IMR-90 (cell line): Measurements from ENCODE around the gene MZF1. TPM values are rescaled to one million over a fixed set of nuclear protein-coding genes. Genes with fewer than 3 reads are reported as not detected.

Source experiments
- ATAC-seq: fragments of 200-7000 bp; cut with Tn5 transposase; 2 replicates; pipeline ENCODE4 v1.9.1; 2020; ENCODE audit warnings: low read depth, mild to moderate bottlenecking, moderate library complexity
- BruUV-seq: library from RNA; stranded (reverse); fragments of 400-500 nt; replicated peaks from 2 replicates; lab custom pipeline; 2021; lab: Mats Ljungman, UMichigan
- CTCF ChIA-PET: fragments of 300-600 bp; formaldehyde crosslinking; extraction: SDS; loops from one replicate; lab custom pipeline; 2021; ENCODE audit warnings: antibody characterized with exemption; lab: Yijun Ruan, JAX
- POLR2A ChIA-PET: fragments of 300-600 bp; sonication (Branson Sonifier 250); formaldehyde crosslinking; loops from one replicate; lab custom pipeline; 2022; ENCODE audit warnings: antibody characterized with exemption; ENCODE audit not compliant: unreplicated experiment; lab: Charles Lee
- DNase-seq: peaks from one replicate; pipeline ENCODE4 v3.0.0; 2013
- H2AFZ ChIP-seq: replicated peaks from 2 replicates; pipeline ENCODE3; 2013; ENCODE audit warnings: low read length, mild to moderate bottlenecking; ENCODE audit not compliant: poor library complexity
- H2AK5ac ChIP-seq: 2 replicates; pipeline ENCODE4 v1.6.1; 2013; ENCODE audit warnings: low read depth, low read length, inconsistent platforms
- H2AK9ac ChIP-seq: replicated peaks from 2 replicates; pipeline ENCODE3; 2013; ENCODE audit warnings: mild to moderate bottlenecking, low read depth, low read length, moderate library complexity; ENCODE audit not compliant: poor library complexity
- H2BK120ac ChIP-seq: 2 replicates; pipeline ENCODE4 v1.6.1; 2013; ENCODE audit warnings: low read depth, low read length, inconsistent platforms
- H2BK15ac ChIP-seq: 3 replicates; pipeline ENCODE4 v1.6.1; 2013; ENCODE audit warnings: low read depth, low read length, inconsistent platforms
- H2BK20ac ChIP-seq: 2 replicates; pipeline ENCODE4 v1.6.1; 2013; ENCODE audit warnings: low read depth, mild to moderate bottlenecking, inconsistent platforms, low read length, moderate library complexity
- H2BK5ac ChIP-seq: 2 replicates; pipeline ENCODE4 v1.6.1; 2013; ENCODE audit warnings: mild to moderate bottlenecking, low read depth, low read length, inconsistent platforms; ENCODE audit not compliant: poor library complexity, severe bottlenecking
- H3K14ac ChIP-seq: replicated peaks from 2 replicates; pipeline ENCODE4 v1.6.1; 2013; ENCODE audit warnings: low read depth, low read length, inconsistent platforms
- H3K18ac ChIP-seq: 2 replicates; pipeline ENCODE4 v1.6.1; 2013; ENCODE audit warnings: low read depth, low read length, control low read depth
- H3K23ac ChIP-seq: 2 replicates; pipeline ENCODE4 v1.6.1; 2013; ENCODE audit warnings: low read depth, low read length, inconsistent platforms
- H3K27ac ChIP-seq: 2 replicates; pipeline ENCODE4 v1.5.1; 2013; ENCODE audit warnings: mild to moderate bottlenecking, control low read depth, low read length; ENCODE audit not compliant: insufficient read depth
- H3K27me3 ChIP-seq: 2 replicates; pipeline ENCODE4 v1.6.1; 2013; ENCODE audit warnings: low read length; ENCODE audit not compliant: control insufficient read depth, insufficient read depth
- H3K36me3 ChIP-seq: 2 replicates; pipeline ENCODE4 v1.6.1; 2013; ENCODE audit warnings: low read length, mixed read lengths; ENCODE audit not compliant: control insufficient read depth, insufficient read depth
- H3K4ac ChIP-seq: 2 replicates; pipeline ENCODE4 v1.6.1; 2013; ENCODE audit warnings: low read depth, low read length, inconsistent platforms
- H3K4me1 ChIP-seq: 2 replicates; pipeline ENCODE4 v1.6.1; 2013; ENCODE audit warnings: low read length, mixed read lengths; ENCODE audit not compliant: control insufficient read depth, insufficient read depth
- H3K4me2 ChIP-seq: 2 replicates; pipeline ENCODE4 v1.6.1; 2013; ENCODE audit warnings: low read depth, mild to moderate bottlenecking, control low read depth, low read length, moderate library complexity
- H3K4me3 ChIP-seq: 2 replicates; pipeline ENCODE4 v1.5.1; 2013; ENCODE audit warnings: low read depth, mild to moderate bottlenecking, control low read depth, low read length, moderate library complexity; ENCODE audit not compliant: insufficient read depth
- H3K56ac ChIP-seq: 2 replicates; pipeline ENCODE4 v1.6.1; 2013; ENCODE audit warnings: low read length, inconsistent platforms; ENCODE audit not compliant: insufficient read depth; ENCODE audit errors: extremely low read depth
- H3K79me1 ChIP-seq, 2 experiments: 2 replicates each; pipeline ENCODE4 v1.6.1; 2013; ENCODE audit warnings: low read length in 2 of 2, inconsistent platforms in 1 of 2, low read depth in 1 of 2
- H3K9ac ChIP-seq: 2 replicates; pipeline ENCODE4 v1.6.1; 2013; ENCODE audit warnings: low read depth, low read length, control low read depth
- H3K9me1 ChIP-seq: 2 replicates; pipeline ENCODE4 v1.6.1; 2013; ENCODE audit warnings: low read length, inconsistent platforms; ENCODE audit not compliant: insufficient read depth
- H3K9me3 ChIP-seq: 2 replicates; pipeline ENCODE4 v1.6.1; 2013; ENCODE audit warnings: low read length; ENCODE audit not compliant: control insufficient read depth, insufficient read depth
- H4K20me1 ChIP-seq: 2 replicates; pipeline ENCODE4 v1.6.1; 2013; ENCODE audit warnings: low read length, inconsistent platforms; ENCODE audit not compliant: insufficient read depth
- H4K5ac ChIP-seq: 2 replicates; pipeline ENCODE4 v1.6.1; 2013; ENCODE audit warnings: mild to moderate bottlenecking, low read depth, low read length, control low read depth
- H4K8ac ChIP-seq, 2 experiments: 2 replicates each; pipeline ENCODE4 v1.6.1; 2013; ENCODE audit warnings: low read depth in 2 of 2, low read length in 2 of 2, control low read depth in 1 of 2, inconsistent platforms in 1 of 2
- H4K91ac ChIP-seq: 2 replicates; pipeline ENCODE4 v1.6.1; 2013; ENCODE audit warnings: low read depth, low read length, inconsistent platforms; ENCODE audit not compliant: insufficient read depth
- BHLHE40 ChIP-seq: fragments of 150-350 bp; IDR thresholded peaks from 2 replicates; pipeline ENCODE4 v1.6.1; 2016; ENCODE audit warnings: mild to moderate bottlenecking, low read depth, low read length
- CEBPB ChIP-seq: IDR thresholded peaks from 2 replicates; pipeline ENCODE4 v1.6.1; 2012; ENCODE audit warnings: low read depth, low read length, improper control_type of control experiment
- CHD1 ChIP-seq: IDR thresholded peaks from 2 replicates; pipeline ENCODE4 v1.6.1; 2012; ENCODE audit warnings: low read depth, low read length, improper control_type of control experiment
- FOS ChIP-seq: fragments of 150-350 bp; IDR thresholded peaks from 2 replicates; pipeline ENCODE4 v1.6.1; 2016; ENCODE audit warnings: low read depth, low read length
- MAZ ChIP-seq: IDR thresholded peaks from 2 replicates; pipeline ENCODE4 v1.6.1; 2012; ENCODE audit warnings: low read depth, mild to moderate bottlenecking, low read length, improper control_type of control experiment, moderate library complexity, borderline replicate concordance
- POLR2A ChIP-seq: IDR thresholded peaks from 2 replicates; pipeline ENCODE4 v1.6.1; 2012; ENCODE audit warnings: mild to moderate bottlenecking, low read depth, low read length
- RCOR1 ChIP-seq: IDR thresholded peaks from 2 replicates; pipeline ENCODE4 v1.6.1; 2012; ENCODE audit warnings: mild to moderate bottlenecking, low read length, improper control_type of control experiment; ENCODE audit not compliant: insufficient replicate concordance
- SMC3 ChIP-seq: fragments of 150-350 bp; IDR thresholded peaks from 2 replicates; pipeline ENCODE4 v1.6.1; 2016; ENCODE audit warnings: low read depth, mild to moderate bottlenecking, antibody characterized with exemption, low read length, moderate library complexity
- dilution Hi-C: fragments of 300-500 bp; cut with HindIII; formaldehyde crosslinking; loops from one replicate; pipeline ENCODE4 v1.14.3; 2018; ENCODE audit warnings: low sequenced_read_pairs; ENCODE audit not compliant: unreplicated experiment
- in situ Hi-C: fragments of 300-500 bp; cut with MboI; formaldehyde crosslinking; loops from 3 replicates; pipeline ENCODE4 v1.14.3; 2019; ENCODE audit warnings: low sequenced_read_pairs, inconsistent platforms, mixed read lengths
- intact Hi-C: fragments of 100-400 bp; cut with micrococcal nuclease; formaldehyde crosslinking; loops from 2 replicates; pipeline ENCODE4 v1.10.0; 2022
- polyA plus RNA-seq, 3 experiments: library from polyadenylated mRNA; depleted of rRNA; stranded (reverse); fragments of >200 nt; gene quantifications; 2 replicates each; pipeline ENCODE4 v1.2.3, GENCODE V29; 2012; ENCODE audit warnings: low replicate concordance in 1 of 3
- total RNA-seq: library from RNA; depleted of rRNA; stranded (reverse); fragments of >200 nt; gene quantifications from 2 replicates; pipeline ENCODE4 v1.2.3, GENCODE V29; 2012
- TF ChIP-seq, protein P1 (sequence below): fragments of 150-350 bp; IDR thresholded peaks from 2 replicates; pipeline ENCODE4 v1.6.1; 2016; ENCODE audit warnings: low read depth, mild to moderate bottlenecking, low read length, moderate library complexity, borderline replicate concordance
- TF ChIP-seq, protein P2 (sequence below): fragments of 150-350 bp; IDR thresholded peaks from 2 replicates; pipeline ENCODE4 v1.6.1; 2017; ENCODE audit warnings: mild to moderate bottlenecking, antibody characterized with exemption, low read length, low read depth

MZF1 gene
- total and polyA plus RNA-seq, 2 of the 4 experiments (the other 2 are of a cell fraction) = 3.4 to 15.0 TPM

DNA sequence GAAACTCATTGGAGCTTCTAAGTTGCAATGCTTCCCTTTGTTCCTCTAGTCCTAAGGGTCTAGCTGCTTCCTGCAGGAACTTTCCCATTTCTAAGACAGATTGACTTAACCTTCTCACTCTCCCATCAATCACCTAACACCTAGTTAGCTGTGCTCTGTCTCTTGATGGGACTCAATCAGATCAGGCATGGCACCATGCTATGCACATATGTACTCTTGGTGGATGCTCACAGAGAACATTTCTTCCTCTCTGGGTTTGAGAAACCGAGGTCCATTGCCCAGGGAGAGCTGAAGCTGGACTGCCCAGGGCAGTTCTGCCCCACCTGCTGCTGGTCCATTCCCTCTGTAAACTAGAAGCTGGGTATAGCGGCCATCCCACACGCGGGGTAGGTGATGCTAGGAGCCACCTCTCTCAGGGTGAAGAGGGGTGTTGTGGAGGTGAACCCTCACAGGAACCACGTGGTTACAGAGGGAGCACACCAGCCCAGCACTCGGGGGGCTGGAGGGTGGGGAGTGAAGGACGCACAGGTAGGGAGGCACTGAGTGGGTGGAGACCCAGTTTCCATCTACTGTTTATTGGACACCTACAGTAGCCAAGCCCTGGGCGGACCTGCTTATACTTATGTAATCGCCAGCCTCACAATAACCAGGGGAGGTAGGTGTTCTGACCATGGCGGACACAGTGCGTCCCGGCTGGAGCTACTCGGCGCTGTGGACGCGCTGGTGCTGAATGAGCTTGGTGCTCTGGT is 11.6 kb downstream of the MZF1 start (continued):
- TF ChIP-seq, protein P1, sequence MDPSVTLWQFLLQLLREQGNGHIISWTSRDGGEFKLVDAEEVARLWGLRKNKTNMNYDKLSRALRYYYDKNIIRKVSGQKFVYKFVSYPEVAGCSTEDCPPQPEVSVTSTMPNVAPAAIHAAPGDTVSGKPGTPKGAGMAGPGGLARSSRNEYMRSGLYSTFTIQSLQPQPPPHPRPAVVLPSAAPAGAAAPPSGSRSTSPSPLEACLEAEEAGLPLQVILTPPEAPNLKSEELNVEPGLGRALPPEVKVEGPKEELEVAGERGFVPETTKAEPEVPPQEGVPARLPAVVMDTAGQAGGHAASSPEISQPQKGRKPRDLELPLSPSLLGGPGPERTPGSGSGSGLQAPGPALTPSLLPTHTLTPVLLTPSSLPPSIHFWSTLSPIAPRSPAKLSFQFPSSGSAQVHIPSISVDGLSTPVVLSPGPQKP = no peak
- TF ChIP-seq CEBPB (no peak), CHD1 (no peak), BHLHE40 (no peak), MAZ (no peak)

DNA sequence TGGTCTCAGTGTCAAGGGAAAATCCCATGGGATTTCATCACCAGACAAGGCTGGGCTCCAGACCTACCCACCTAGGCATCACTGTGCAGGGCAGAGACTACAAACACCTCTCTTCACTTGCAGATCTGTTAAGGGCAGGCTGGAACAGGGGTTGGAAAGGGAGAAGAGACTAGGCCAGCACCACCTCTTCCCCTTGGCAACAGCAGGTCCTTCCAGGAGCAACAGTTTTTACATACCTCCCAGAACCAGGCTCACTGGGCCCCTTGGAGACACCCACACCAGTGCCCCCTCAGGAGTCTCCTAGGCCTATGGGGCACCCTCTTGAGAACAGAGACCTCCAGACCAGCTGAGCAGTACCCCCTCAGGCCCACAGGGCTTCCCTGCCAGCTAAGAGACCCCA is 12.2 kb downstream of the MZF1 start:
- H3K27ac ChIP-seq = no peak overlapping the region
- no peak for TF ChIP-seq POLR2A
- TF ChIP-seq, protein P1 = no peak
- no peak for TF ChIP-seq RCOR1
- no peak for TF ChIP-seq FOS
- TF ChIP-seq, protein P2, sequence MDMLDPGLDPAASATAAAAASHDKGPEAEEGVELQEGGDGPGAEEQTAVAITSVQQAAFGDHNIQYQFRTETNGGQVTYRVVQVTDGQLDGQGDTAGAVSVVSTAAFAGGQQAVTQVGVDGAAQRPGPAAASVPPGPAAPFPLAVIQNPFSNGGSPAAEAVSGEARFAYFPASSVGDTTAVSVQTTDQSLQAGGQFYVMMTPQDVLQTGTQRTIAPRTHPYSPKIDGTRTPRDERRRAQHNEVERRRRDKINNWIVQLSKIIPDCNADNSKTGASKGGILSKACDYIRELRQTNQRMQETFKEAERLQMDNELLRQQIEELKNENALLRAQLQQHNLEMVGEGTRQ = no peak
- TF ChIP-seq SMC3 = no peak
- H4K8ac ChIP-seq = no peak overlapping the region
- H4K5ac ChIP-seq = no peak overlapping the region
- ChIA-PET POLR2A (no interaction called here), CTCF (no interaction called here)
- H3K27me3 ChIP-seq = no peaks in the 10 kb centered on the region
- no peak overlapping the region for H2BK120ac ChIP-seq
- no peak overlapping the region for H3K14ac ChIP-seq
- dilution Hi-C loops (no loop called here), in situ Hi-C loops (no loop called here), intact Hi-C loops (no loop called here)
- no peak overlapping the region for H2BK15ac ChIP-seq
- H3K4me2 ChIP-seq = no peak overlapping the region
- BruUV-seq = no TSS peak
- no peak overlapping the region for H3K4me3 ChIP-seq
- no peak overlapping the region for H2BK5ac ChIP-seq
- H4K91ac ChIP-seq = no peak overlapping the region
- no peaks in the 10 kb centered on the region for H3K9me3 ChIP-seq
- peak overlapping the region; percentile 88 for H2AK9ac ChIP-seq
- H2AK5ac ChIP-seq = peak overlapping the region; percentile 30
- H3K4me1 ChIP-seq = peaks cover 23% of the 10 kb centered on the region
- H3K23ac ChIP-seq = no peak overlapping the region
- ATAC-seq = no peak
- H3K36me3 ChIP-seq = peaks cover 10% of the 10 kb centered on the region; the same call in 1 of the 2 replicates
- H3K79me1 ChIP-seq = peaks cover 7 to 38% of the 10 kb centered on the region in 2 experiments
- H2AFZ ChIP-seq = no peak overlapping the region
- no peak for DNase-seq
- no peak overlapping the region for H3K4ac ChIP-seq
- H4K20me1 ChIP-seq = peaks cover 12% of the 10 kb centered on the region
- H3K56ac ChIP-seq = no peak overlapping the region
- peaks cover 22% of the 10 kb centered on the region for H3K9me1 ChIP-seq
- H3K9ac ChIP-seq = no peak overlapping the region
- H2BK20ac ChIP-seq = no peak overlapping the region
- H3K18ac ChIP-seq = no peak overlapping the region
